Heart right ventricle (tissue), 16 donors: ENCODE results near the gene HSD17B2. TPM values are rescaled to one million over a fixed set of nuclear protein-coding genes. Genes with fewer than 3 reads are reported as not detected.

Experiments
- ATAC-seq, 8 donors: fragments of 200-7000 bp; cut with Tn5 transposase; one replicate each; pipeline ENCODE4 v1.9.1; 2020; ENCODE audit warnings: mild to moderate bottlenecking in 8 of 8, moderate library complexity in 8 of 8, moderate number of reproducible peaks in 1 of 8
- DNase-seq, 2 donors: peaks; one replicate each; pipeline ENCODE4 v3.0.0-alpha.2; 2020
- H3K27ac ChIP-seq, 10 donors: fragments of 200-600 bp; sonication (generic) in 2 of 10; one replicate each; pipeline versions ENCODE4 v1.5.0 to v1.8.0; 2020 to 2022; ENCODE audit warnings: mild to moderate bottlenecking in 3 of 10
- H3K27me3 ChIP-seq, 7 donors: fragments of 200-600 bp; one replicate each; pipeline ENCODE4 v1.8.0; 2021 to 2022; ENCODE audit warnings: mild to moderate bottlenecking in 2 of 7
- H3K36me3 ChIP-seq, 9 donors: fragments of 200-600 bp; sonication (generic) in 1 of 9; one replicate each; pipeline versions ENCODE4 v1.5.0 to v1.8.0; 2020 to 2022; ENCODE audit warnings: mild to moderate bottlenecking in 2 of 9
- H3K4me1 ChIP-seq, 9 donors: fragments of 200-600 bp; sonication (generic) in 1 of 9; one replicate each; pipeline versions ENCODE4 v1.5.0 to v1.8.0; 2020 to 2022; ENCODE audit warnings: mild to moderate bottlenecking in 4 of 9
- H3K4me3 ChIP-seq, 10 donors: fragments of 200-600 bp; sonication (generic) in 2 of 10; one replicate each; pipeline versions ENCODE4 v1.5.0 to v1.8.0; 2020 to 2022; ENCODE audit warnings: mild to moderate bottlenecking in 7 of 10, moderate library complexity in 2 of 10
- H3K9me3 ChIP-seq, 11 donors: fragments of 200-600 bp in 10 of 11; sonication (generic) in 2 of 11; one replicate each; pipeline versions ENCODE4 v1.5.0 to v1.8.0; 2013 to 2022; ENCODE audit warnings: mild to moderate bottlenecking in 2 of 11, control low read depth in 1 of 11, moderate library complexity in 1 of 11
- WGBS, 2 donors: extraction: QIAGEN DNeasy Blood & Tissue Kit; methylation state at CpG; one replicate each; pipeline ENCODE4 v1.1.7; 2013; ENCODE audit warnings: inconsistent platforms in 1 of 2; 5-methylcytosine and 5-hydroxymethylcytosine counted together
- intact Hi-C, 10 donors: fragments of 100-400 bp; cut with DNase I; formaldehyde crosslinking; loops; one replicate each; pipeline versions ENCODE4 v1.11.1 to v1.14.2; 2022
- polyA plus RNA-seq, 2 donors: library from polyadenylated mRNA; stranded (reverse); fragments of 200-250 nt; gene quantifications; one replicate each; pipeline ENCODE4 v1.2.3, GENCODE V29; 2013
- total RNA-seq, 10 donors: library from RNA; stranded (reverse); fragmentation: NEBNext Ultra II Directional in 3 of 10; extraction: Animal tissue kit (Norgen Biotek cat#: 25700) in 3 of 10; gene quantifications; one replicate each; pipeline versions ENCODE4 v1.2.1 to v1.2.4, GENCODE V29; 2021 to 2023
- TF ChIP-seq, protein P1 (sequence below), 9 donors: fragments of 200-600 bp; sonication (generic) in 2 of 9; IDR thresholded peaks; one replicate each; pipeline versions ENCODE4 v1.5.0 to v1.8.0; 2021 to 2022; ENCODE audit warnings: antibody characterized with exemption in 9 of 9, mild to moderate bottlenecking in 5 of 9, moderate library complexity in 1 of 9
- donor health status: Arrhythmogenic right ventricular cardiomyopathy.
- donor health status: ischemic (EF 13 %, LVEDD 7.1; RV severe dilation, severe dysfunction).
- donor health status: healthy with polysubstance abuse.
- donor health status: DM: no; HTN: yes; CAD: no.
- donor health status: DM: no; HTN: no; CAD: no.
- donor health status: ischemic (EF 25% LVEDD 6.9; RV normal size, moderate dysfunction).
- donor health status: ischemic (EF 25% LVEDD 5.7; RV mildly dilated, moderate dysfunction).
- donor health status: healthy.
- donor health status: DM: yes; HTN: yes; CAD: no.
- donor health status: Ischemic cardiomyopathy.
- donor health status: ischemic (EF 35%, LVEDD 5.7; RV mildly dilated, moderate dysfunction).
- donor health status: nonischemic (EF 11% LVEDD 7.7; RV severe dilation, severe dysfunction).
- donor health status: DM: yes; HTN: yes; CAD: no.
- donor health status: PGD.
- donor health status: ischemic (EF 29% LVEDD 5.4; RV normal size, mild dysfunction).
- donor health status: nonischemic (EF 23%, LVEDD 6.1; RV moderate dilation, normal function).

The HSD17B2 gene
- total and polyA plus RNA-seq, 12 donors: 0.03 TPM; not detected in 11

DNA sequence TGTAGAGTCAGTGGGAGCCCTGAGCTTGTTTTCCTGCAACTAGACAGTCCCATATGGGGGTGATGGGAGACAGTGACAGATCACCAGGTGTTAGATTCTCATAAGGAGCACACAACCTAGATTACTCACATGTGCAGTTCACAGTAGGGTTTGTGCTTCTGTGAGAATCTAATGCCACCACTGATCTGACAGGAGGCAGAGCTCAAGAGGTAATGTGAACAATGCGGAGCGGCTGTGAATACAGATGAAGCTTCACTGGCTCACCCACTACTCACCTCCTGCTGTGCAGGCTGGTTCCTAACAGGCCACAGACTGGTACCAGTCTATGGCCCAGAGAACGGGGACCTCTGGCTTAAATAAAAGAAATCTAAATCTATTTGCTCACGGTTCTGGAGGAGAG is 10.2 kb upstream of the HSD17B2 start:
- WGBS, 2 donors: 87 to 90% methylated on average over 4 of the region's 4 CpGs
- ATAC-seq: no peak
- no peak overlapping the region for H3K4me3 ChIP-seq
- peaks cover 0 to 30% (median 8%) of the 10 kb centered on the region in 7 donors for H3K27me3 ChIP-seq
- TF ChIP-seq, protein P1, sequence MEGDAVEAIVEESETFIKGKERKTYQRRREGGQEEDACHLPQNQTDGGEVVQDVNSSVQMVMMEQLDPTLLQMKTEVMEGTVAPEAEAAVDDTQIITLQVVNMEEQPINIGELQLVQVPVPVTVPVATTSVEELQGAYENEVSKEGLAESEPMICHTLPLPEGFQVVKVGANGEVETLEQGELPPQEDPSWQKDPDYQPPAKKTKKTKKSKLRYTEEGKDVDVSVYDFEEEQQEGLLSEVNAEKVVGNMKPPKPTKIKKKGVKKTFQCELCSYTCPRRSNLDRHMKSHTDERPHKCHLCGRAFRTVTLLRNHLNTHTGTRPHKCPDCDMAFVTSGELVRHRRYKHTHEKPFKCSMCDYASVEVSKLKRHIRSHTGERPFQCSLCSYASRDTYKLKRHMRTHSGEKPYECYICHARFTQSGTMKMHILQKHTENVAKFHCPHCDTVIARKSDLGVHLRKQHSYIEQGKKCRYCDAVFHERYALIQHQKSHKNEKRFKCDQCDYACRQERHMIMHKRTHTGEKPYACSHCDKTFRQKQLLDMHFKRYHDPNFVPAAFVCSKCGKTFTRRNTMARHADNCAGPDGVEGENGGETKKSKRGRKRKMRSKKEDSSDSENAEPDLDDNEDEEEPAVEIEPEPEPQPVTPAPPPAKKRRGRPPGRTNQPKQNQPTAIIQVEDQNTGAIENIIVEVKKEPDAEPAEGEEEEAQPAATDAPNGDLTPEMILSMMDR (IDR thresholded peaks at IDR 0.05): no peak
- intact Hi-C loops: no loop called here
- no peaks in the 10 kb centered on the region for H3K4me1 ChIP-seq
- DNase-seq: no peak
- no peaks in the 10 kb centered on the region for H3K9me3 ChIP-seq
- H3K36me3 ChIP-seq: no peaks in the 10 kb centered on the region
- H3K27ac ChIP-seq: no peak overlapping the region

DNA sequence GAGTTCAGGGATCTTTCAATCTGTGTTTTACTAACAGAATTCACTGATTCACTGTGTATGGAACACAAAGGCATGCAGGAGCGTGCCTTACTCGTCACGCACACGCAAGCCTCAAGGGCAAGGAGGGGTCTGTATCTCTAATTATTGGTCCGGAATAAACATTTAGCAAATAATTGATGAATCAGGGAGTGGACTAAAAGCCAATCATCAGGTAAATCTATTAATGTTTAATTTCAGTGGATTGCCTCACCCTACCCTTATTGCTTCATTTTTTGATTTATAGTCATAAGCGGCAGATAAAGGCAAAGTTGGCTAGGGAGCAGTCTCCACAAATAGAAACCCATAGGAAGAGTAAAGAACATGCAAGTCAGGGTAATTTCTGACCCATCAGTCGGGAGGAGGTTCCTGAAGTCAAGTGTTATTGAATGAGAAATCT is 7.4 kb upstream of the HSD17B2 start:
- DNase-seq: no peak
- WGBS, 2 donors: 86 to 90% methylated on average over 7 of the region's 7 CpGs
- Histone ChIP-seq H3K4me3 (no peak overlapping the region), H3K4me1 (no peaks in the 10 kb centered on the region), H3K36me3 (no peaks in the 10 kb centered on the region), H3K9me3 (no peaks in the 10 kb centered on the region), H3K27ac (no peak overlapping the region), H3K27me3 (peaks cover 0 to 27% (median 8%) of the 10 kb centered on the region in 7 donors)
- TF ChIP-seq, protein P1 (IDR thresholded peaks at IDR 0.05): no peak
- intact Hi-C loops: no loop called here
- no peak for ATAC-seq

DNA sequence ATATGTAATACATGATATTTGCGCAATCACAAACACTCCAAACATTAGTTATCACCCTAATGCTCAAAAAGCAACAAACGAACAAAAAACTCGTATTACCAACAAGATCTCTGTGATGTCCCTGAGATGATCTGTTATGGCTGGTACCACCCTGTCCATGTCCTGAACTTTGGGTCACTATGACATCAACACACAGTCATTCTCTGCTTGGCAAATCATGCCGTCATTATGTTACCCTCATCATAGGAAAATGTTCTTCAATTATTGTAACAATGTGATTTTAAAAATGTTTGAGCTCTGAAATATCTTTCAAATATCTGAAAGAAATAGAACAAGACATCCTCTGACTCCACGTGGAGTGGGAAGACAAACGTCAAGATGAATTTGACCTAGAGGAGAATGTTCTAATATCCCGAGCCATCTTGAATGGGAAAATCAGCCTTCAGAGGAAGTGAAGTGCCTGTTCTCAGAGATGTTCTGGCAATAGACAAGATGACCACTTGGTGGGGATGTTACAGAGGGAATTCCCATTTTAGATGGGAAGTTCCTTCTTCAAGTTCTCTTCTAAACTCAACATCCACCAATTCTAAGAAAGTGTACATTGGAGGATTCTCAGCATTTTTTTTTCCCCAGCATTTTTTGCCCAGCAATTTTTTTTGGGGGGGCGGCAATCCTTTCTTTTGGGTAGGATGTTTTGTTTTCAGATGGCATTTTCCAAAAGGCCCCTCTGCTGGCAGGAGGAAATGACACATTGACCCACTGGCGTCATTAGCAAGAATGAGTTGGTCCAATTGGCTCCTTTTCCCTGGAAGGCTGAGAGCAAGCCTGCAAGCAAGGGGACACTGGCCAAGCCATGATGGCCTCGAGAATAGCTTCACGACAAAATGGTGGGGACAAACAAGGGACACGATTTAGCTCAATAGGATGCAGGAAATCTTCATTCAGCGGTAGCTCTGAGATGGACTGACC is 3.7 kb upstream of the HSD17B2 start:
- no peaks in the 10 kb centered on the region for H3K9me3 ChIP-seq
- ATAC-seq (no peak), DNase-seq (no peak)
- H3K4me1 ChIP-seq: no peaks in the 10 kb centered on the region
- TF ChIP-seq, protein P1 (IDR thresholded peaks at IDR 0.05): peak in 7 of 9 donors; percentile 25 to 53 (median 46)
- no peak overlapping the region for H3K4me3 ChIP-seq
- H3K36me3 ChIP-seq: no peaks in the 10 kb centered on the region
- no peak overlapping the region for H3K27ac ChIP-seq
- WGBS, 2 donors: 62 to 67% methylated on average over 13 of the region's 13 CpGs
- H3K27me3 ChIP-seq: peaks cover 0 to 14% (median 5%) of the 10 kb centered on the region in 7 donors
- intact Hi-C loops: loop anchor here in 9 of 10 donors (2.0 to 10.0 kb wide), 5 partner anchors 193 to 203 kb away; no protein-coding TSS in a partner anchor

DNA sequence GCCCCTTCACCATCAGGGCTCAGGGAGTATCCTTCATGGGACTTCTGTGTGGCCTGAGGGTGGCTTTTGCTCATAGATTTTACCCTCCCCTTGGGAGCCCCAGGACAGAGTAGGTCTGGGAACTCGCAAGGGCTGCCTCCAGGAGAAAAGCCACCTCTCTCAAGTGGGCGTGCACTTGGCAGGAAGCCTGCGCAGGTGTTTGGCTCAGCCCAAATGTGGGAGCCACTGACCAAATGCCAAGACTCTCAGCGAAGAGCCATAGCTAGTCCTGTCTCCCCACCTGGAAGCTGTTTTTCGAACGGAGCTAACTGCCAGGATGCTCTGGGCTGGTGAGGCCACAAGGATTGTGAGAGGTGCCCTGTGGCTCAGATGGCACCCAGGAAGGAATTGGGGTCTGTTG is 2.0 kb upstream of the HSD17B2 start:
- no peak for ATAC-seq
- DNase-seq: no peak
- 85 to 93% methylated on average over 6 of the region's 6 CpGs for WGBS, 2 donors
- Histone ChIP-seq H3K27ac (no peak overlapping the region), H3K27me3 (peaks cover 0 to 17% (median 4%) of the 10 kb centered on the region in 7 donors), H3K9me3 (no peaks in the 10 kb centered on the region), H3K36me3 (no peaks in the 10 kb centered on the region), H3K4me3 (no peak overlapping the region), H3K4me1 (no peaks in the 10 kb centered on the region)
- TF ChIP-seq, protein P1 (IDR thresholded peaks at IDR 0.05): no peak
- intact Hi-C loops: loop anchor here in 8 of 10 donors (5.0 to 10.0 kb wide), 4 partner anchors 192 to 202 kb away; no protein-coding TSS in a partner anchor
